ENCODE measurements around the gene NTSR1. TPM values are rescaled to one million over a fixed set of nuclear protein-coding genes. Genes with fewer than 3 reads are reported as not detected.

Gene NTSR1
- total and polyA plus RNA-seq, 4 donors = 0.02 to 3.7 (median 0.76) TPM

- Histone ChIP-seq H3K27me3 (ENCODE audit: control insufficient read depth in 3 of 3, insufficient read depth in 3 of 3, low read length in 2 of 3) (no peaks in the 10 kb centered on the region), H3K4me3 (no peak overlapping the region), H3K27ac (ENCODE audit: low read depth in 1 of 2, low read length in 1 of 2) (no peak overlapping the region), H3K4me1 (ENCODE audit: control insufficient read depth in 5 of 5, insufficient read depth in 5 of 5, low read length in 5 of 5) (peaks cover 0 to 28% (median 6%) of the 10 kb centered on the region in 5 donors), H3K36me3 (ENCODE audit: control insufficient read depth in 4 of 4, insufficient read depth in 4 of 4, low read length in 4 of 4) (no peaks in the 10 kb centered on the region), H3K9ac (ENCODE audit: insufficient read depth in 1 of 2, low read length in 2 of 2) (no peak overlapping the region), H3K9me3 (ENCODE audit: control insufficient read depth in 4 of 4, insufficient read depth in 3 of 4, low read length in 3 of 4) (no peaks in the 10 kb centered on the region)
- DNase-seq (no peak), ATAC-seq (ENCODE audit: insufficient read depth, low FRiP score) (no peak)
- no peak for TF ChIP-seq CTCF (IDR thresholded peaks at IDR 0.05; ENCODE audit: control extremely low read depth, extremely low read depth)
- 86 to 95% methylated on average over 12 of the region's 12 CpGs for WGBS, 2 donors
Measured at GRCh38 chr20:62790075-62790474, 81.4 kb downstream of the NTSR1 start.

- Histone ChIP-seq H3K4me3 (no peak overlapping the region), H3K9ac (ENCODE audit: insufficient read depth in 1 of 2, low read length in 2 of 2) (no peak overlapping the region), H3K9me3 (ENCODE audit: control insufficient read depth in 4 of 4, insufficient read depth in 3 of 4, low read length in 3 of 4) (no peaks in the 10 kb centered on the region), H3K4me1 (ENCODE audit: control insufficient read depth in 5 of 5, insufficient read depth in 5 of 5, low read length in 5 of 5) (peaks cover 0 to 26% (median 3%) of the 10 kb centered on the region in 5 donors), H3K27me3 (ENCODE audit: control insufficient read depth in 3 of 3, insufficient read depth in 3 of 3, low read length in 2 of 3) (no peaks in the 10 kb centered on the region), H3K36me3 (ENCODE audit: control insufficient read depth in 4 of 4, insufficient read depth in 4 of 4, low read length in 4 of 4) (no peaks in the 10 kb centered on the region), H3K27ac (ENCODE audit: low read depth in 1 of 2, low read length in 1 of 2) (no peak overlapping the region)
- peak; percentile 89 for TF ChIP-seq CTCF (IDR thresholded peaks at IDR 0.05; ENCODE audit: control extremely low read depth, extremely low read depth)
- whole genome bisulfite sequencing, 2 donors = 35 to 36% methylated on average over 23 of the region's 23 CpGs
- DNase-seq = peak; percentile 92 to 95 (median 93)
- ATAC-seq (ENCODE audit: insufficient read depth, low FRiP score) = no peak
Measured at GRCh38 chr20:62791301-62792181, 82.9 kb downstream of the NTSR1 start.

GRCh38 chr20:62792182-62792939 is 83.7 kb downstream of the NTSR1 start:
- no peak for TF ChIP-seq CTCF (IDR thresholded peaks at IDR 0.05; ENCODE audit: control extremely low read depth, extremely low read depth)
- Histone ChIP-seq H3K27ac (ENCODE audit: low read depth in 1 of 2, low read length in 1 of 2) (no peak overlapping the region), H3K36me3 (ENCODE audit: control insufficient read depth in 4 of 4, insufficient read depth in 4 of 4, low read length in 4 of 4) (peaks cover 0 to 4% (median 0%) of the 10 kb centered on the region in 4 donors), H3K4me3 (no peak overlapping the region), H3K4me1 (ENCODE audit: control insufficient read depth in 5 of 5, insufficient read depth in 5 of 5, low read length in 5 of 5) (peaks cover 0 to 30% (median 3%) of the 10 kb centered on the region in 5 donors), H3K27me3 (ENCODE audit: control insufficient read depth in 3 of 3, insufficient read depth in 3 of 3, low read length in 2 of 3) (no peaks in the 10 kb centered on the region), H3K9me3 (ENCODE audit: control insufficient read depth in 4 of 4, insufficient read depth in 3 of 4, low read length in 3 of 4) (no peaks in the 10 kb centered on the region), H3K9ac (ENCODE audit: insufficient read depth in 1 of 2, low read length in 2 of 2) (no peak overlapping the region)
- DNase-seq (no peak), ATAC-seq (ENCODE audit: insufficient read depth, low FRiP score) (no peak)
- WGBS, 2 donors = 74 to 77% methylated on average over 9 of the region's 9 CpGs
